Stimulated activated CD4-positive, alpha-beta T cell treated with anti-CD3 and anti-CD28 coated beads, TNF-alpha, amount 100 ng/mL, for 48 hours (primary cell): ENCODE results near the gene KMO.
A peak's percentile ranks its signal among the peaks of the same experiment; 100 is the strongest.

Experiments used
- DNase-seq, 3 donors: peaks; one replicate each; pipeline ENCODE4 v3.0.0-alpha.2; 2020; ENCODE audit warnings: low read depth in 3 of 3

The KMO gene

GRCh38 chr1:241627453-241628259, 95.5 kb downstream of the KMO start:
- peak in 1 of 3 donors; percentile 36 for DNase-seq

- DNase-seq = no peak
These were observed 97.8 kb downstream of the KMO start for GRCh38 chr1:241630005-241630404.

GRCh38 chr1:241630476-241630875, 98.3 kb downstream of the KMO start:
- no peak for DNase-seq

- DNase-seq = no peak
These were observed 98.7 kb downstream of the KMO start for GRCh38 chr1:241630899-241631298.

- DNase-seq = no peak
These were observed 99.5 kb downstream of the KMO start for GRCh38 chr1:241631674-241632073.

- no peak for DNase-seq
These were observed 100.8 kb downstream of the KMO start for GRCh38 chr1:241632987-241633386.

GRCh38 chr1:241635556-241636152, 103.5 kb downstream of the KMO start:
- DNase-seq = no peak

- DNase-seq = no peak
These were observed 104.1 kb downstream of the KMO start for GRCh38 chr1:241636291-241636690.

GRCh38 chr1:241637046-241637590, 104.9 kb downstream of the KMO start:
- DNase-seq = no peak

- no peak for DNase-seq
These were observed 105.4 kb downstream of the KMO start for GRCh38 chr1:241637604-241638003.

- DNase-seq = no peak
These were observed 106.0 kb downstream of the KMO start for GRCh38 chr1:241638099-241638682.

- DNase-seq = no peak
These were observed 106.9 kb downstream of the KMO start for GRCh38 chr1:241638909-241639622.

GRCh38 chr1:241639623-241640148, 107.5 kb downstream of the KMO start:
- peak in 1 of 3 donors; percentile 21 for DNase-seq

- DNase-seq = peak; percentile 86 to 95 (median 88)
These were observed 108.1 kb downstream of the KMO start, which contains the start of the genes CHML and OPN3 for GRCh38 chr1:241640149-241640866. Gene CHML (minus strand): TSS chr1:241640369. CDS start chr1:241635766, 4,603 bp downstream. Gene OPN3 (minus strand): TSS chr1:241640369. CDS start chr1:241640254, 115 bp downstream.

- no peak for DNase-seq
These were observed 108.9 kb downstream of the KMO start for GRCh38 chr1:241640867-241641622.

- no peak for DNase-seq
These were observed 109.8 kb downstream of the KMO start for GRCh38 chr1:241641773-241642592.

GRCh38 chr1:241642593-241642944, 110.4 kb downstream of the KMO start:
- DNase-seq = no peak

- DNase-seq = no peak
These were observed 112.1 kb downstream of the KMO start for GRCh38 chr1:241644259-241644658.

- DNase-seq = no peak
These were observed 113.0 kb downstream of the KMO start for GRCh38 chr1:241645199-241645598.
